Heart right ventricle (tissue), 16 donors: ENCODE measurements around the gene ALDH1A3. TPM values are rescaled to one million over a fixed set of nuclear protein-coding genes. Genes with fewer than 3 reads are reported as not detected.

ENCODE experiments used
- ATAC-seq, 8 donors: fragments of 200-7000 bp; cut with Tn5 transposase; one replicate each; pipeline ENCODE4 v1.9.1; 2020; ENCODE audit warnings: mild to moderate bottlenecking in 8 of 8, moderate library complexity in 8 of 8, moderate number of reproducible peaks in 1 of 8
- DNase-seq, 2 donors: peaks; one replicate each; pipeline ENCODE4 v3.0.0-alpha.2; 2020
- H3K27ac ChIP-seq, 10 donors: fragments of 200-600 bp; sonication (generic) in 2 of 10; one replicate each; pipeline versions ENCODE4 v1.5.0 to v1.8.0; 2020 to 2022; ENCODE audit warnings: mild to moderate bottlenecking in 3 of 10
- H3K27me3 ChIP-seq, 7 donors: fragments of 200-600 bp; one replicate each; pipeline ENCODE4 v1.8.0; 2021 to 2022; ENCODE audit warnings: mild to moderate bottlenecking in 2 of 7
- H3K36me3 ChIP-seq, 9 donors: fragments of 200-600 bp; sonication (generic) in 1 of 9; one replicate each; pipeline versions ENCODE4 v1.5.0 to v1.8.0; 2020 to 2022; ENCODE audit warnings: mild to moderate bottlenecking in 2 of 9
- H3K4me1 ChIP-seq, 9 donors: fragments of 200-600 bp; sonication (generic) in 1 of 9; one replicate each; pipeline versions ENCODE4 v1.5.0 to v1.8.0; 2020 to 2022; ENCODE audit warnings: mild to moderate bottlenecking in 4 of 9
- H3K4me3 ChIP-seq, 10 donors: fragments of 200-600 bp; sonication (generic) in 2 of 10; one replicate each; pipeline versions ENCODE4 v1.5.0 to v1.8.0; 2020 to 2022; ENCODE audit warnings: mild to moderate bottlenecking in 7 of 10, moderate library complexity in 2 of 10
- H3K9me3 ChIP-seq, 11 donors: fragments of 200-600 bp in 10 of 11; sonication (generic) in 2 of 11; one replicate each; pipeline versions ENCODE4 v1.5.0 to v1.8.0; 2013 to 2022; ENCODE audit warnings: mild to moderate bottlenecking in 2 of 11, control low read depth in 1 of 11, moderate library complexity in 1 of 11
- CTCF ChIP-seq, 9 donors: fragments of 200-600 bp; sonication (generic) in 2 of 9; IDR thresholded peaks; one replicate each; pipeline versions ENCODE4 v1.5.0 to v1.8.0; 2021 to 2022; ENCODE audit warnings: antibody characterized with exemption in 9 of 9, mild to moderate bottlenecking in 5 of 9, moderate library complexity in 1 of 9
- WGBS, 2 donors: extraction: QIAGEN DNeasy Blood & Tissue Kit; methylation state at CpG; one replicate each; pipeline ENCODE4 v1.1.7; 2013; ENCODE audit warnings: inconsistent platforms in 1 of 2; 5-methylcytosine and 5-hydroxymethylcytosine counted together
- intact Hi-C, 10 donors: fragments of 100-400 bp; cut with DNase I; formaldehyde crosslinking; loops; one replicate each; pipeline versions ENCODE4 v1.11.1 to v1.14.2; 2022
- polyA plus RNA-seq, 2 donors: library from polyadenylated mRNA; stranded (reverse); fragments of 200-250 nt; gene quantifications; one replicate each; pipeline ENCODE4 v1.2.3, GENCODE V29; 2013
- total RNA-seq, 10 donors: library from RNA; stranded (reverse); fragmentation: NEBNext Ultra II Directional in 3 of 10; extraction: Animal tissue kit (Norgen Biotek cat#: 25700) in 3 of 10; gene quantifications; one replicate each; pipeline versions ENCODE4 v1.2.1 to v1.2.4, GENCODE V29; 2021 to 2023
- donor health status: Arrhythmogenic right ventricular cardiomyopathy.
- donor health status: ischemic (EF 13 %, LVEDD 7.1; RV severe dilation, severe dysfunction).
- donor health status: healthy with polysubstance abuse.
- donor health status: DM: no; HTN: yes; CAD: no.
- donor health status: DM: no; HTN: no; CAD: no.
- donor health status: ischemic (EF 25% LVEDD 6.9; RV normal size, moderate dysfunction).
- donor health status: ischemic (EF 25% LVEDD 5.7; RV mildly dilated, moderate dysfunction).
- donor health status: healthy.
- donor health status: DM: yes; HTN: yes; CAD: no.
- donor health status: Ischemic cardiomyopathy.
- donor health status: ischemic (EF 35%, LVEDD 5.7; RV mildly dilated, moderate dysfunction).
- donor health status: nonischemic (EF 11% LVEDD 7.7; RV severe dilation, severe dysfunction).
- donor health status: DM: yes; HTN: yes; CAD: no.
- donor health status: PGD.
- donor health status: ischemic (EF 29% LVEDD 5.4; RV normal size, mild dysfunction).
- donor health status: nonischemic (EF 23%, LVEDD 6.1; RV moderate dilation, normal function).

The ALDH1A3 gene
- total and polyA plus RNA-seq, 12 donors = 0.96 to 24.9 (median 2.3) TPM

- peak overlapping the region in 1 of 10 donors; percentile 34 for H3K27ac ChIP-seq
- H3K36me3 ChIP-seq = no peaks in the 10 kb centered on the region
- DNase-seq (no peak), ATAC-seq (no peak)
- peaks cover 0 to 8% (median 0%) of the 10 kb centered on the region in 7 donors for H3K27me3 ChIP-seq
- no peak for TF ChIP-seq CTCF (IDR thresholded peaks at IDR 0.05)
- 85 to 94% methylated on average over 11 of the region's 11 CpGs for WGBS, 2 donors
- H3K4me3 ChIP-seq = no peak overlapping the region
- peaks cover 0 to 11% (median 5%) of the 10 kb centered on the region in 11 donors for H3K9me3 ChIP-seq
- intact Hi-C loops = no loop called here
- peaks cover 0 to 8% (median 0%) of the 10 kb centered on the region in 9 donors for H3K4me1 ChIP-seq
Measured at GRCh38 chr15:100859970-100860828, 19.4 kb upstream of the ALDH1A3 start.

- Histone ChIP-seq H3K9me3 (peaks cover 0 to 11% (median 5%) of the 10 kb centered on the region in 11 donors), H3K27me3 (peaks cover 0 to 8% (median 0%) of the 10 kb centered on the region in 7 donors), H3K36me3 (no peaks in the 10 kb centered on the region), H3K4me1 (peaks cover 0 to 8% (median 0%) of the 10 kb centered on the region in 9 donors), H3K4me3 (no peak overlapping the region), H3K27ac (peak overlapping the region in 1 of 10 donors; percentile 34)
- WGBS, 2 donors = 69 to 73% methylated on average over 14 of the region's 14 CpGs
- ATAC-seq (no peak), DNase-seq (no peak)
- TF ChIP-seq CTCF (IDR thresholded peaks at IDR 0.05) = no peak
- intact Hi-C loops = no loop called here
Measured at GRCh38 chr15:100860829-100861510, 18.7 kb upstream of the ALDH1A3 start.

GRCh38 chr15:100861511-100861991, 18.1 kb upstream of the ALDH1A3 start:
- Histone ChIP-seq H3K4me1 (peaks cover 0 to 8% (median 0%) of the 10 kb centered on the region in 9 donors), H3K4me3 (no peak overlapping the region), H3K27ac (peak overlapping the region in 3 of 10 donors; percentile 20 to 34 (median 31)), H3K27me3 (peaks cover 0 to 8% (median 0%) of the 10 kb centered on the region in 7 donors), H3K9me3 (peaks cover 0 to 11% (median 5%) of the 10 kb centered on the region in 11 donors), H3K36me3 (no peaks in the 10 kb centered on the region)
- no peak for TF ChIP-seq CTCF (IDR thresholded peaks at IDR 0.05)
- DNase-seq (peak; percentile 44 to 53), ATAC-seq (peak in 6 of 8 donors; percentile 13 to 55 (median 26))
- WGBS, 2 donors = 70 to 78% methylated on average over 16 of the region's 16 CpGs
- intact Hi-C loops = no loop called here

GRCh38 chr15:100862162-100862561, 17.5 kb upstream of the ALDH1A3 start:
- peak overlapping the region in 3 of 10 donors; percentile 20 to 34 (median 31) for H3K27ac ChIP-seq
- peaks cover 0 to 8% (median 0%) of the 10 kb centered on the region in 9 donors for H3K4me1 ChIP-seq
- no peaks in the 10 kb centered on the region for H3K36me3 ChIP-seq
- peaks cover 0 to 8% (median 0%) of the 10 kb centered on the region in 7 donors for H3K27me3 ChIP-seq
- no peak for TF ChIP-seq CTCF (IDR thresholded peaks at IDR 0.05)
- peaks cover 0 to 11% (median 5%) of the 10 kb centered on the region in 11 donors for H3K9me3 ChIP-seq
- ATAC-seq (no peak), DNase-seq (no peak)
- no peak overlapping the region for H3K4me3 ChIP-seq
- 91 to 92% methylated on average over 6 of the region's 6 CpGs for WGBS, 2 donors
- intact Hi-C loops = no loop called here
